ENCODE measurements around the gene RAB1A.

GRCh38 chr2:65107530-65107929 lies 22.4 kb downstream of the RAB1A start:
- TF ChIP-seq POLR2AphosphoS5 (IDR thresholded peaks at IDR 0.05; ENCODE audit: low read depth, low read length) (no peak), POLR2A (IDR thresholded peaks at IDR 0.05; ENCODE audit: low read depth, low read length) (no peak), TAF1 (IDR thresholded peaks at IDR 0.05; ENCODE audit: borderline replicate concordance, low read depth, low read length) (no peak)
